NCI-H1436 (cell line): ENCODE data around the gene CYSLTR2.

Experiments used
- DNase-seq: peaks from one replicate; lab custom pipeline; 2025; lab: John Stamatoyannopoulos, UW

Gene CYSLTR2

GRCh38 chr13:48653472-48653939, at the start of gene CYSLTR2:
TSS of gene CYSLTR2 (plus strand) at chr13:48653929. CDS start at chr13:48706818, 52,889 bp downstream.
- DNase-seq: peak; percentile 51

GRCh38 chr13:48615049-48615448, 38.7 kb upstream of the CYSLTR2 start:
- DNase-seq: no peak

GRCh38 chr13:48618937-48619336, 34.8 kb upstream of the CYSLTR2 start:
- DNase-seq: no peak

GRCh38 chr13:48621056-48621455, 32.7 kb upstream of the CYSLTR2 start:
- no peak for DNase-seq

- no peak for DNase-seq
Measured at GRCh38 chr13:48624016-48624415, 29.7 kb upstream of the CYSLTR2 start.

GRCh38 chr13:48624858-48625257, 28.9 kb upstream of the CYSLTR2 start:
- DNase-seq: no peak

GRCh38 chr13:48625413-48626076, 28.2 kb upstream of the CYSLTR2 start:
- no peak for DNase-seq

GRCh38 chr13:48626077-48626449, 27.7 kb upstream of the CYSLTR2 start:
- DNase-seq: no peak

- no peak for DNase-seq
Measured at GRCh38 chr13:48626726-48627451, 26.8 kb upstream of the CYSLTR2 start.

- no peak for DNase-seq
Measured at GRCh38 chr13:48629277-48629676, 24.5 kb upstream of the CYSLTR2 start.

- DNase-seq: no peak
Measured at GRCh38 chr13:48630291-48630690, 23.4 kb upstream of the CYSLTR2 start.

- DNase-seq: no peak
Measured at GRCh38 chr13:48630773-48631172, 23.0 kb upstream of the CYSLTR2 start.

- DNase-seq: no peak
Measured at GRCh38 chr13:48631441-48631840, 22.3 kb upstream of the CYSLTR2 start.

- DNase-seq: no peak
Measured at GRCh38 chr13:48633700-48634099, 20.0 kb upstream of the CYSLTR2 start.

GRCh38 chr13:48634636-48635035, 19.1 kb upstream of the CYSLTR2 start:
- DNase-seq: no peak

GRCh38 chr13:48635478-48635877, 18.3 kb upstream of the CYSLTR2 start:
- no peak for DNase-seq

GRCh38 chr13:48636550-48636949, 17.2 kb upstream of the CYSLTR2 start:
- DNase-seq: no peak

- no peak for DNase-seq
Measured at GRCh38 chr13:48637601-48638000, 16.1 kb upstream of the CYSLTR2 start.

- DNase-seq: no peak
Measured at GRCh38 chr13:48640767-48641166, 13.0 kb upstream of the CYSLTR2 start.

- no peak for DNase-seq
Measured at GRCh38 chr13:48641404-48641803, 12.3 kb upstream of the CYSLTR2 start.

- DNase-seq: no peak
Measured at GRCh38 chr13:48642061-48642460, 11.7 kb upstream of the CYSLTR2 start.

- no peak for DNase-seq
Measured at GRCh38 chr13:48643159-48643558, 10.6 kb upstream of the CYSLTR2 start.

- DNase-seq: no peak
Measured at GRCh38 chr13:48644141-48644540, 9.6 kb upstream of the CYSLTR2 start.

GRCh38 chr13:48644951-48645350, 8.8 kb upstream of the CYSLTR2 start:
- DNase-seq: no peak
